HepG2 (cell line): ENCODE results near the gene COL5A2. TPM values are rescaled to one million over a fixed set of nuclear protein-coding genes. Genes with fewer than 3 reads are reported as not detected.

Source experiments
- ATAC-seq: fragments of 200-7000 bp; cut with Tn5 transposase; 3 replicates; pipeline ENCODE4 v1.9.1; 2020; ENCODE audit warnings: mild to moderate bottlenecking, moderate library complexity
- BruUV-seq: library from RNA; stranded (reverse); fragments of 400-500 nt; replicated peaks from 2 replicates; lab custom pipeline; 2021; lab: Mats Ljungman, UMichigan
- CTCF ChIA-PET: fragments of 300-600 bp; formaldehyde crosslinking; extraction: SDS; loops from one replicate; lab custom pipeline; 2021; ENCODE audit warnings: low total read pairs, inconsistent platforms, low intra/inter-chr PET ratio; lab: Yijun Ruan, JAX
- POLR2A ChIA-PET: fragments of 350-600 bp; sonication (Branson Sonifier 250); formaldehyde crosslinking; loops from one replicate; lab custom pipeline; 2020; ENCODE audit warnings: antibody characterized with exemption, inconsistent platforms; lab: Yijun Ruan, JAX
- DNase-seq: peaks from one replicate; pipeline ENCODE4 v3.0.0-alpha.2; 2015; ENCODE audit warnings: low spot score
- FAIRE-seq: peaks from 3 replicates; lab custom pipeline; 2011; peaks lifted over from hg19 to GRCh38; lab: Jason Lieb, UNC
- H2AFZ ChIP-seq: one replicate; pipeline ENCODE4 v1.6.1; 2011; ENCODE audit warnings: low read length, inconsistent platforms
- H3K27ac ChIP-seq: fragments of 300-600 bp; 3 replicates; pipeline ENCODE4 v1.8.0; 2011; ENCODE audit warnings: mixed run types, mild to moderate bottlenecking, mixed read lengths, low read length, inconsistent platforms; ENCODE audit not compliant: insufficient read depth; ENCODE audit errors: extremely low read length
- H3K27me3 ChIP-seq, 2 experiments: fragments of 200-600 bp in 1 of 2; 2 replicates in 1 of 2; 3 replicates in 1 of 2; pipeline versions ENCODE4 v1.6.0 to v1.8.0; 2011; ENCODE audit warnings: low read length in 2 of 2, mild to moderate bottlenecking in 2 of 2, moderate library complexity in 2 of 2, inconsistent platforms in 1 of 2; ENCODE audit not compliant: insufficient read depth in 2 of 2, control insufficient read depth in 1 of 2
- H3K36me3 ChIP-seq, 2 experiments: fragments of 200-600 bp in 1 of 2; replicated peaks in 1 of 2; 2 replicates in 1 of 2; 3 replicates in 1 of 2; pipeline versions ENCODE4 v1.5.1 to v1.8.0; 2011; ENCODE audit warnings: low read length in 2 of 2, inconsistent platforms in 1 of 2; ENCODE audit not compliant: insufficient read depth in 2 of 2, control insufficient read depth in 1 of 2
- H3K4me1 ChIP-seq: 2 replicates; pipeline ENCODE4 v1.5.1; 2012; ENCODE audit warnings: low read length, inconsistent platforms; ENCODE audit not compliant: insufficient read depth
- H3K4me2 ChIP-seq: 2 replicates; pipeline ENCODE4 v1.6.0; 2011; ENCODE audit warnings: low read depth, low read length, inconsistent platforms
- H3K4me3 ChIP-seq, 3 experiments: fragments of 200-600 bp in 1 of 3; sonication (generic), shearing (Covaris generic) in 1 of 3; replicated peaks in 1 of 3; 2 replicates each; pipeline ENCODE4 v1.5.1; 2011 to 2016; ENCODE audit warnings: low read length in 3 of 3, inconsistent platforms in 2 of 3, low read depth in 2 of 3, mild to moderate bottlenecking in 2 of 3, control low read depth in 1 of 3, mixed read lengths in 1 of 3; ENCODE audit not compliant: insufficient read depth in 1 of 3
- H3K79me2 ChIP-seq: one replicate; pipeline ENCODE4 v1.6.1; 2011; ENCODE audit warnings: low read length, inconsistent platforms; ENCODE audit not compliant: insufficient read depth
- H3K9ac ChIP-seq: 2 replicates; pipeline ENCODE4 v1.6.0; 2011; ENCODE audit warnings: mild to moderate bottlenecking, low read depth, low read length, inconsistent platforms; ENCODE audit not compliant: insufficient read depth
- H3K9me3 ChIP-seq: 2 replicates; pipeline ENCODE4 v1.5.1; 2012; ENCODE audit warnings: mild to moderate bottlenecking, low read length
- H4K20me1 ChIP-seq: 2 replicates; pipeline ENCODE4 v1.6.0; 2011; ENCODE audit warnings: inconsistent platforms, mild to moderate bottlenecking, low read length, moderate library complexity; ENCODE audit not compliant: insufficient read depth
- CBX5 ChIP-seq: sonication (generic); formaldehyde crosslinking; IDR thresholded peaks from 2 replicates; pipeline ENCODE4 v1.4.0; 2020; ENCODE audit warnings: missing genetic modification reagents, borderline replicate concordance
- DPF2 ChIP-seq: sonication (generic); formaldehyde crosslinking; IDR thresholded peaks from 2 replicates; pipeline ENCODE4 v1.4.0; 2020; ENCODE audit warnings: mild to moderate bottlenecking, low read depth, missing genetic modification reagents, borderline replicate concordance
- ETV6 ChIP-seq: sonication (generic); formaldehyde crosslinking; conservative IDR thresholded peaks from 2 replicates; pipeline ENCODE4 v1.4.0; 2020; ENCODE audit warnings: missing genetic modification reagents
- MAFF ChIP-seq: IDR thresholded peaks from 2 replicates; pipeline ENCODE4 v1.6.1; 2011; ENCODE audit warnings: low read depth, low read length, improper control_type of control experiment
- MAFK ChIP-seq, 2 experiments: IDR thresholded peaks in 1 of 2; conservative IDR thresholded peaks in 1 of 2; 2 replicates each; pipeline ENCODE4 v1.6.1; 2011; ENCODE audit warnings: improper control_type of control experiment in 2 of 2, low read length in 2 of 2
- PHF20 ChIP-seq: sonication (generic); formaldehyde crosslinking; IDR thresholded peaks from 2 replicates; pipeline ENCODE4 v1.5.0; 2020; ENCODE audit warnings: mild to moderate bottlenecking, missing genetic modification reagents
- TP53 ChIP-seq: sonication (generic); formaldehyde crosslinking; conservative IDR thresholded peaks from 2 replicates; pipeline ENCODE4 v1.4.0; 2020; ENCODE audit warnings: missing genetic modification reagents
- ZNF20 ChIP-seq: sonication (generic); formaldehyde crosslinking; IDR thresholded peaks from 2 replicates; pipeline ENCODE4 v1.4.0; 2020; ENCODE audit warnings: mild to moderate bottlenecking, moderate library complexity, missing genetic modification reagents
- ZNF337 ChIP-seq: sonication (generic); formaldehyde crosslinking; IDR thresholded peaks from 2 replicates; pipeline ENCODE4 v1.5.1; 2020; ENCODE audit warnings: missing genetic modification reagents, low read depth, mild to moderate bottlenecking, borderline replicate concordance
- ZNF558 ChIP-seq: sonication (generic); formaldehyde crosslinking; IDR thresholded peaks from 2 replicates; pipeline ENCODE4 v1.9.0; 2022; ENCODE audit warnings: mild to moderate bottlenecking, missing genetic modification reagents, borderline replicate concordance
- ZNF766 ChIP-seq: sonication (generic); formaldehyde crosslinking; IDR thresholded peaks from 2 replicates; pipeline ENCODE4 v1.5.0; 2020; ENCODE audit warnings: missing genetic modification reagents, borderline replicate concordance
- in situ Hi-C: cut with HindIII; loops from 2 replicates; pipeline ENCODE4 v1.10.0; 2017; ENCODE audit warnings: low pct_unique_long_range_greater_than_20kb; ENCODE audit not compliant: extremely low pct_ligation_motif_present
- intact Hi-C: fragments of 100-400 bp; cut with micrococcal nuclease; formaldehyde crosslinking; loops from one replicate; pipeline ENCODE4 v1.10.0; 2022; ENCODE audit not compliant: unreplicated experiment
- polyA plus RNA-seq, 8 experiments: library from polyadenylated mRNA; depleted of rRNA in 3 of 8; stranded (reverse) in 7 of 8; unstranded in 1 of 8; fragments of >200 nt; fragmentation: Illumina TruSeq in 4 of 8; extraction: Trizol in 4 of 8; gene quantifications; 2 replicates each; pipeline versions ENCODE4 v1.2.1 to v1.2.3, GENCODE V29; 2011 to 2016; ENCODE audit warnings: low read depth in 4 of 8, missing spikeins in 1 of 8, mixed read lengths in 1 of 8; ENCODE audit not compliant: insufficient read depth in 1 of 8
- total RNA-seq, 5 experiments: library from RNA; depleted of rRNA; stranded (reverse); fragments of >200 nt; fragmentation: Illumina TruSeq; extraction: Trizol; gene quantifications; 2 replicates each; pipeline ENCODE4 v1.2.3, GENCODE V29; 2016; ENCODE audit warnings: low read depth in 1 of 5
- TF ChIP-seq, protein P1 (sequence below): sonication (generic); formaldehyde crosslinking; IDR thresholded peaks from 2 replicates; pipeline ENCODE4 v1.5.0; 2020; ENCODE audit warnings: missing genetic modification reagents
- TF ChIP-seq, protein P2 (sequence below), 2 experiments: sonication (generic) in 1 of 2; formaldehyde crosslinking in 1 of 2; IDR thresholded peaks; 2 replicates each; pipeline versions ENCODE4 v1.5.1 to v1.6.1; 2011 to 2020; ENCODE audit warnings: borderline replicate concordance in 1 of 2, low read depth in 1 of 2, low read length in 1 of 2, mild to moderate bottlenecking in 1 of 2, missing genetic modification reagents in 1 of 2, moderate library complexity in 1 of 2
- TF ChIP-seq, protein P3 (sequence below): sonication (generic); formaldehyde crosslinking; IDR thresholded peaks from 2 replicates; pipeline ENCODE4 v1.5.1; 2020; ENCODE audit warnings: missing genetic modification reagents, mild to moderate bottlenecking, borderline replicate concordance

COL5A2 gene
- total and polyA plus RNA-seq, 2 of the 13 experiments (the other 11 are each of a cell fraction or from before 2014, with no cell fraction given) = 0.83 to 1.5 TPM

DNA sequence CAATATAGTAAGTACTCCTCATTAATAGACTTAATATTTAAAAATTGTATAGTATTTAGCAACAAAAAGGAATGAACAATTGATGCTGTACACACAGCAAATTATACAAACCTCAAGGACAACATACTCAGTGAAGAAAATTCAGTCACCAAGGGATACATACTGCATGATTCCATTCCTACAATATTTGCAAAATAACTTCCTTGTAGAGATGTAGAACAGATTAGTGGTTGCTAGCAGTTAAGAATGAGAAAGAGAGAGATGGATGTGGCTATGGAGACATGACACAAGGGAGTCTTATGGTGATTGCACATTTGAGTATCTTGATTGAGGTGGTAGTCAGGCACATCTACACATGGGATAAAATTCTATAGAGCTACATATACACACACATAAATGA lies 179.3 kb downstream of the COL5A2 start (continued):
- TF ChIP-seq ETV6 (CRISPR knock-in tag) (no peak), ZNF20 (CRISPR knock-in tag) (no peak), ZNF337 (CRISPR knock-in tag) (no peak), ZNF558 (CRISPR knock-in tag) (no peak)
- TF ChIP-seq, protein P1, sequence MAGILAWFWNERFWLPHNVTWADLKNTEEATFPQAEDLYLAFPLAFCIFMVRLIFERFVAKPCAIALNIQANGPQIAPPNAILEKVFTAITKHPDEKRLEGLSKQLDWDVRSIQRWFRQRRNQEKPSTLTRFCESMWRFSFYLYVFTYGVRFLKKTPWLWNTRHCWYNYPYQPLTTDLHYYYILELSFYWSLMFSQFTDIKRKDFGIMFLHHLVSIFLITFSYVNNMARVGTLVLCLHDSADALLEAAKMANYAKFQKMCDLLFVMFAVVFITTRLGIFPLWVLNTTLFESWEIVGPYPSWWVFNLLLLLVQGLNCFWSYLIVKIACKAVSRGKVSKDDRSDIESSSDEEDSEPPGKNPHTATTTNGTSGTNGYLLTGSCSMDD (CRISPR knock-in tag) = no peak
- TF ChIP-seq, protein P2, sequence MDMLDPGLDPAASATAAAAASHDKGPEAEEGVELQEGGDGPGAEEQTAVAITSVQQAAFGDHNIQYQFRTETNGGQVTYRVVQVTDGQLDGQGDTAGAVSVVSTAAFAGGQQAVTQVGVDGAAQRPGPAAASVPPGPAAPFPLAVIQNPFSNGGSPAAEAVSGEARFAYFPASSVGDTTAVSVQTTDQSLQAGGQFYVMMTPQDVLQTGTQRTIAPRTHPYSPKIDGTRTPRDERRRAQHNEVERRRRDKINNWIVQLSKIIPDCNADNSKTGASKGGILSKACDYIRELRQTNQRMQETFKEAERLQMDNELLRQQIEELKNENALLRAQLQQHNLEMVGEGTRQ (IDR thresholded peaks at IDR 0.05; ENCODE audit: low read depth, low read length) = no peak
- TF ChIP-seq, protein P2 (CRISPR knock-in tag; IDR thresholded peaks at IDR 0.05; ENCODE audit: borderline replicate concordance) = no peak
- TF ChIP-seq, protein P3, sequence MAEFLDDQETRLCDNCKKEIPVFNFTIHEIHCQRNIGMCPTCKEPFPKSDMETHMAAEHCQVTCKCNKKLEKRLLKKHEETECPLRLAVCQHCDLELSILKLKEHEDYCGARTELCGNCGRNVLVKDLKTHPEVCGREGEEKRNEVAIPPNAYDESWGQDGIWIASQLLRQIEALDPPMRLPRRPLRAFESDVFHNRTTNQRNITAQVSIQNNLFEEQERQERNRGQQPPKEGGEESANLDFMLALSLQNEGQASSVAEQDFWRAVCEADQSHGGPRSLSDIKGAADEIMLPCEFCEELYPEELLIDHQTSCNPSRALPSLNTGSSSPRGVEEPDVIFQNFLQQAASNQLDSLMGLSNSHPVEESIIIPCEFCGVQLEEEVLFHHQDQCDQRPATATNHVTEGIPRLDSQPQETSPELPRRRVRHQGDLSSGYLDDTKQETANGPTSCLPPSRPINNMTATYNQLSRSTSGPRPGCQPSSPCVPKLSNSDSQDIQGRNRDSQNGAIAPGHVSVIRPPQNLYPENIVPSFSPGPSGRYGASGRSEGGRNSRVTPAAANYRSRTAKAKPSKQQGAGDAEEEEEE = no peak

DNA sequence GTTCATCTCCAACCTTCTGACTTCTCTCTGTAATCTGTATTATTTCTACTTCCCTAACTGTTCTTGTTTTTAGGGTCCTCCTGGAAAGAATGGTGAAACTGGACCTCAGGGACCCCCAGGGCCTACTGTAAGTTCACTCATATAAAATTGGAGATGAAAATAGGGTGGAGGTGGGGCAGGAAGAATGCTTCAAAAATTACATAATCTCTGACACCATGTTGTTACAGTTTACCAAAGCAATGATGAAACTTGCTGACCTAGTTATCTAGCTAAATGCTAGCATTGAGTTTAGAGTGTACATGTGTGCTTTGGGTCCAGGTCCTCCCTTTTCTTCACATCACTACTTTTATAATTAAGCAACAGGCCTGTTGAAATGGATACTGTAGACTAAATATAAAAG lies 182.3 kb downstream of the COL5A2 start:
- no peaks in the 10 kb centered on the region for H4K20me1 ChIP-seq
- TF ChIP-seq ZNF766 (CRISPR knock-in tag) = no peak
- 0 out of 2 replicates have a peak, but pooled peaks have one; percentile 7 for TF ChIP-seq MAFF
- no peak for TF ChIP-seq PHF20 (CRISPR knock-in tag)
- no peak for TF ChIP-seq TP53 (CRISPR knock-in tag)
- TF ChIP-seq DPF2 (CRISPR knock-in tag) = no peak
- TF ChIP-seq CBX5 = no peak
- TF ChIP-seq MAFK (conservative IDR thresholded peaks at IDR 0.05 in 1 of 2, IDR thresholded peaks at IDR 0.05 in 1 of 2; ENCODE audit: low read length in 2 of 2) = peak; percentile 4 to 33; a peak in 1 of 4 replicates
- H3K9me3 ChIP-seq = no peaks in the 10 kb centered on the region; the same call in 1 of the 2 replicates
- no TSS peak for BruUV-seq
- no peaks in the 10 kb centered on the region for H3K36me3 ChIP-seq
- in situ Hi-C loops (loop anchor here (25.0 kb wide), 1 partner anchor 415 kb away; no protein-coding TSS in a partner anchor), intact Hi-C loops (no loop called here)
- H3K4me2 ChIP-seq = no peak overlapping the region
- no peaks in the 10 kb centered on the region for H3K79me2 ChIP-seq
- ChIA-PET POLR2A (no interaction called here), CTCF (no interaction called here)
- H3K4me1 ChIP-seq = no peaks in the 10 kb centered on the region
- H3K4me3 ChIP-seq = no peak overlapping the region
- H3K9ac ChIP-seq = no peak overlapping the region
- no peak overlapping the region for H2AFZ ChIP-seq
- H3K27me3 ChIP-seq = no peaks in the 10 kb centered on the region
- no peak for ATAC-seq
- no peak for FAIRE-seq
- no peak for DNase-seq
- no peak overlapping the region for H3K27ac ChIP-seq
